MCF 10A (cell line): Measurements from ENCODE around the gene HDGF. TPM values are rescaled to one million over a fixed set of nuclear protein-coding genes. Genes with fewer than 3 reads are reported as not detected.

Experiments used
- BruUV-seq: library from RNA; stranded (reverse); fragments of 400-500 nt; replicated peaks from 2 replicates; lab custom pipeline; 2021; lab: Mats Ljungman, UMichigan
- CTCF ChIA-PET: fragments of 300-600 bp; sonication (Branson Sonifier 250); formaldehyde crosslinking; extraction: SDS; loops from one replicate; lab custom pipeline; 2021; ENCODE audit warnings: antibody characterized with exemption, inconsistent platforms; lab: Yijun Ruan, JAX
- POLR2A ChIA-PET: fragments of 300-600, 350-650 bp; sonication (Branson Sonifier 250); formaldehyde crosslinking; extraction: SDS; loops from one replicate; lab custom pipeline; 2020; ENCODE audit warnings: antibody characterized with exemption, inconsistent platforms; lab: Yijun Ruan, JAX
- DNase-seq: peaks from one replicate; pipeline ENCODE4 v3.0.0-alpha.2; 2018; ENCODE audit not compliant: unreplicated experiment
- H3K27ac Mint-ChIP-seq: one replicate; pipeline ENCODE4 v1.8.0; 2022; ENCODE audit warnings: mild to moderate bottlenecking, low read depth, mixed read lengths; ENCODE audit not compliant: unreplicated experiment
- H3K27me3 Mint-ChIP-seq: one replicate; pipeline ENCODE4 v1.8.0; 2022; ENCODE audit warnings: mixed read lengths; ENCODE audit not compliant: insufficient read depth, unreplicated experiment
- H3K36me3 Mint-ChIP-seq: one replicate; pipeline ENCODE4 v1.8.0; 2022; ENCODE audit warnings: mild to moderate bottlenecking, moderate library complexity, mixed read lengths; ENCODE audit not compliant: insufficient read depth, unreplicated experiment
- H3K4me1 Mint-ChIP-seq: one replicate; pipeline ENCODE4 v1.8.0; 2022; ENCODE audit warnings: mixed read lengths; ENCODE audit not compliant: insufficient read depth, unreplicated experiment
- H3K4me3 Mint-ChIP-seq: one replicate; pipeline ENCODE4 v1.8.0; 2022; ENCODE audit warnings: mild to moderate bottlenecking, moderate library complexity, mixed read lengths; ENCODE audit not compliant: unreplicated experiment
- H3K9me3 Mint-ChIP-seq: one replicate; pipeline ENCODE4 v1.8.0; 2022; ENCODE audit warnings: mixed read lengths; ENCODE audit not compliant: unreplicated experiment
- CTCF ChIP-seq: fragments of 200-600 bp; IDR thresholded peaks from one replicate; pipeline ENCODE4 v1.8.0; 2022; ENCODE audit warnings: antibody characterized with exemption, mild to moderate bottlenecking; ENCODE audit not compliant: unreplicated experiment
- intact Hi-C: fragments of 100-400 bp; cut with micrococcal nuclease; formaldehyde crosslinking; loops from 2 replicates; pipeline ENCODE4 v1.14.1; 2022
- total RNA-seq: library from RNA; stranded (reverse); gene quantifications from 2 replicates; pipeline ENCODE4 v1.2.3, GENCODE V29; 2022

HDGF gene
- total RNA-seq, 1 experiment from 2014 or later = 707 TPM

DNA sequence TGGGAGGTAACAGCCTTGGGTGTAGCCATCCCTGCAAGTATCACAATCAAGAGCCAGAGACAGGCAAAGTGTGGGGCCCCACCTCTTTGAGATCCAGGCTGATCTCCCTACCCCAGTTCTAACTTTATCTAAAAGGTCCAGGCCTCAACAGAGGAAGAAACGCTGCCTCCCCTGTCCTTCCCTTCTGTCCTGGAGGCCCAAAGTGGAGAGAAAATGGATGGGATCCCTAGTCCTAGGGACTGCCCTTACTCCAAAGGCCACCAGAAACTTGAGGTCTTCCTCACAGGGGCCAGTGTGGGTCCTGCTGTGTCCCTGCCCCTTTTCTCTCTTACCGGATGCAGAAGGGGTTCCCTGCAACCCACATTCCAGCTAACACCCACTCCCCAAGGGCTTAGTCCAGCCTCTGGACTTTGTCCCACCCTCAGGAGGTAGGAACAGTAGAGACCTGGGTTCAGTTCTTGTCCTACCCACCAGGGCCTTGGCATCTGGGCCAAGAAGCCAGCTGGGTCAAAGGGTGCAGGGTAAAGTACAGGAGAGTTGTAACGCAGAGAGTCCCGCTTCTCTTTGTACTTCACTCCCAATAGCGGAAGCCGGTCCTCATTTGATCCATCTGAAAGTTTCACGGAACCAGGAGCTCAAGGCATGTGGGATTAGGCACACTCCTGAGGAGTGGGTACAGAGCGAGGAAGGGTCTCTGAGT lies 1.9 kb downstream of the HDGF start:
- BruUV-seq = no TSS peak
- CTCF ChIA-PET = interaction anchor here (1.0 to 4.5 kb wide), 3 partner anchors 23 to 468 kb away, joined by 3 to 44 read pairs (median 23); partner anchors contain the start of genes ISG20L2 and METTL25B
- POLR2A ChIA-PET = interaction anchor here (0.6 to 10.7 kb wide), 7 partner anchors 9 to 292 kb away, joined by 3 to 299 read pairs (median 4); partner anchors contain the start of genes ISG20L2, METTL25B, MRPL24 and PRCC
- H3K27me3 Mint-ChIP-seq = no peaks in the 10 kb centered on the region
- no peaks in the 10 kb centered on the region for H3K9me3 Mint-ChIP-seq
- peak overlapping the region; percentile 99 for H3K27ac Mint-ChIP-seq
- H3K4me3 Mint-ChIP-seq = peak overlapping the region; percentile 79
- H3K4me1 Mint-ChIP-seq = peaks cover 53% of the 10 kb centered on the region
- TF ChIP-seq CTCF = no peak
- intact Hi-C loops = loop anchor here (1.0 to 10.0 kb wide), 2 partner anchors 18 to 245 kb away; partner anchors contain the start of genes MEF2D and PRCC
- peak; percentile 39 for DNase-seq
- H3K36me3 Mint-ChIP-seq = peaks cover 36% of the 10 kb centered on the region

GRCh38 chr1:156748670-156749418 lies 2.6 kb downstream of the HDGF start:
- no peaks in the 10 kb centered on the region for H3K27me3 Mint-ChIP-seq
- ChIA-PET POLR2A (interaction anchor here (0.9 to 10.7 kb wide), 8 partner anchors 8 to 625 kb away, joined by 4 to 375 read pairs (median 124); partner anchors contain the start of genes ISG20L2, METTL25B, MRPL24 and PRCC), CTCF (interaction anchor here (1.8 to 10.3 kb wide), 3 partner anchors 21 to 60 kb away, joined by 11 to 136 read pairs (median 23); partner anchors contain the start of genes ISG20L2 and METTL25B)
- intact Hi-C loops = loop anchor here (10.0 kb wide), 1 partner anchor 244 kb away; the partner anchor contains the start of gene MEF2D
- H3K4me1 Mint-ChIP-seq = peaks cover 58% of the 10 kb centered on the region
- TSS peak; percentile 30 for BruUV-seq
- H3K36me3 Mint-ChIP-seq = peaks cover 41% of the 10 kb centered on the region
- peak overlapping the region; percentile 99 for H3K27ac Mint-ChIP-seq
- TF ChIP-seq CTCF = no peak
- peak overlapping the region; percentile 79 for H3K4me3 Mint-ChIP-seq
- peak; percentile 95 for DNase-seq
- H3K9me3 Mint-ChIP-seq = no peaks in the 10 kb centered on the region

DNA sequence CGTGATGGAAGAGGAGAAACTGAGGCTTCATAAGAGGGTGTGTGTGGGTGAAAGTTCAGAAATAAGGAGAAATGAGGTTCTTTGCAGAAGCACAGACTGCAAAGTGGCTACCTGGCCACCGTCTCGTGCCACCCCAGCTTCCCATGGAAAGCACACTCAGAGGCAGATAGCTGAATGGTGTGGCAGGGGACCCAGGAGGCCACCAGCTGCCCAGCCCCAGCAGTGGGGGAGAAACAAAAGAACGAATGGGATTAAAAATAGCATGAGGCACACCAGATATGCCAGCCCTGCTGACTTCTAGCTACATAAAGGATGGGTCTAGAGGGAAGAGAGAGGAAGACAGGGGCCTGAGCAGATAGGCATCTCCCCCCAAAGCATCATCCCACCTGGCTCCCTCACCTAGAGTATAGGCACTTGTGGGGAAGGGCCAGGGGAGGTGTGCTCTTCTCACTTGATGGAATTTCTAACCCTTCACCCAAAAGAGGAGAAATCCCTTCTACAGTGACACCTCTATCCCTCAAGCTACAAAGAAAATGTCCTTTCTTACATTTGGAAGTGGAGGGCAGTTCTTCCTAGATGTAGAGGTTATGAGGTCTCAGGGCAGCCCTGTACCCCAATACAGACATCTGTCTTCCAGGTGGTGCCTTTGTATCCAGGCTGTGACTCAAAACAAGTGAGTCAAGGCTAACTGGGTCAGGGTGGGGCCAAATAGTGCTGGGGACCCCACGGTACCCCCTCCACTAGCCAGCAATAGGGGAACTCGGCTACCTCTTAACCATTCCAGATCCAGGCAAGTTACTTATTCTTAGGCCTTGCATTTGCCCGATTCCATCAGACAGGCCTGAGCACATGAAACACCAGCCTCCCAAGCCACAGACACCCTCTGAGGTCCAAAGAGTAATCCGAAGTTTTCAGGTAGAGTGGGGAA lies 3.5 kb downstream of the HDGF start:
- peak; percentile 61 for DNase-seq
- ChIA-PET POLR2A (interaction anchor here (0.8 to 10.4 kb wide), 10 partner anchors 9 to 624 kb away, joined by 3 to 375 read pairs (median 4); partner anchors contain the start of genes ISG20L2, MEF2D, METTL25B and PRCC), CTCF (interaction anchor here (0.6 to 10.3 kb wide), 9 partner anchors 8 to 387 kb away, joined by 3 to 136 read pairs (median 5); partner anchors contain the start of genes ISG20L2 and METTL25B)
- Mint-ChIP-seq H3K4me3 (peak overlapping the region; percentile 79), H3K27me3 (no peaks in the 10 kb centered on the region), H3K27ac (peak overlapping the region; percentile 99), H3K4me1 (peaks cover 61% of the 10 kb centered on the region), H3K9me3 (no peaks in the 10 kb centered on the region), H3K36me3 (peaks cover 49% of the 10 kb centered on the region)
- intact Hi-C loops = loop anchor here (10.0 kb wide), 1 partner anchor 243 kb away; the partner anchor contains the start of gene MEF2D
- no peak for TF ChIP-seq CTCF
- TSS peak; percentile 31 for BruUV-seq
